Superior temporal gyrus (tissue), 1 donor: ENCODE measurements around the gene TRDMT1.

Source experiments
- DNase-seq: peaks from one replicate; pipeline ENCODE4 v3.0.0-alpha.2; 2016; ENCODE audit errors: extremely low spot score

TRDMT1 gene

DNA sequence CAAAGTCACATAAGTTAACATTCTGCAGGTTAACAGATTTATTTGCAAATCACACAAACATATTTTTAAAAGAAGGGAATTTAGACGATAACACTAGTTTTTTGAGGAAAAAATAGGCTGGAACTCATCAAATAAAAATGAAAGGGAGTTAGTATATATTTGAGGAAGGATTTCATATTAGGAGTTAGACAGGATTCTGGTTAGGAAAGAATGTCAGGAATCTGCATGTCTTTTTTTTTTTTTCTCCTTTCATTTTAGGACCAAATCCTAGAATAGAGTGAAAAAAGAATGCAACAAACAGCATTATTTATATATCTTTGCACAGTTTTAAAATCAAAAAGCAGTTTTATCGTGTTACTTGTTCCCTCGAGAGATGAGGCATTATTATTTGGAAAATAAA is 8.9 kb upstream of the TRDMT1 start:
- no peak for DNase-seq

DNA sequence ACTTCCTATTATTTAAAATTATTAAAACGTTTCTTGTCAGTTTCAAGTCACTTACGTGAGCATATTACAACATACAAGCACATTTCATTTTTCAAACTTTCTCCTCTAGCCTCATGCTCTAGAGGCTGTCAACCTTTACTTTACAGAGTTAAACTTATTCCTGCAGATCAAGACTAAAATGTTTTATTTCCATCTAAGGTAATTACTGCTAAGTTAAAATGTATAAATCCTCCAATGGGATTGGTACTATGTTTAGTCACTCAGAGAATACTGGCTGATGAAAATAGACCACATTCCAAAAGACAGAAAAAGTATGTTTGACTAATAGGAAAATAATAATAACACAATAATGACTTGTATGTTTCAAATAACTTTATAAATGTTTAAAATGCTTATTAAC is 8.4 kb upstream of the TRDMT1 start:
- no peak for DNase-seq

DNA sequence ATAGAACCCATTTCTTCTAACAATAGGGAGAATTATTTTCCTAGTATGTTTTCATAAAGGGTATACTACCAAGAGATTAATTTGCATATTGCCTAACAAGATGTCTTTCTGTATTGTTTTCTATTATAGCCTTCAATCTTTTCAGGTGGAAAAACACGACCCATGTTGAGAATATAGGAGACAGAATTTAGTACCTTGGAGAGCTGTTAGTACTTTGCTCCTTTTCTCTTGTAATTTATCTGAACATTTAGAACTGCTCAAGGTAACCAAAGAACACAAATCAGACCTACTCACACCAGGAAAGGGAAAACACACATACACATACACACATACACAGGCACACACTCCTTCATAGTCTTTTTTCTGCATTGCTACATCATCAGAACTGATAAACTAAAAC is 7.8 kb upstream of the TRDMT1 start:
- no peak for DNase-seq

DNA sequence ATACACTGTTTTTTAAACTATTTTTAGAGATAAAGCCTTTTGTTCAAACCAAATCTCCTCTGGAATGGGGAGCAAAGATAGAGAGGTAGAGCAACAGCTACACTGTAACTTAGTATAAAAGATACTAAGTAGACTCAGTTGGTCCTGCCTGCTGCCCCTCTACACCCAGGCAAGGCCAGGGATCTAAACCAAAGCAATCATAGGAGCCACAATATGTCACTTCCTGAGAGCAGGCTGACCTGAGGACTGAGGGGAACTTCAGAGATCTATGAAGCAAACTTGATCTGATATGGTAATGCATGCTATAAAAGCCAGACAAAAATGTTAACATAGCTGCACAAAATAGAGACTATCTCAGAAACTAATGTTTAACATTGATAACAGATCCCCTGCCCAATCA is 7.0 kb upstream of the TRDMT1 start:
- DNase-seq = no peak

DNA sequence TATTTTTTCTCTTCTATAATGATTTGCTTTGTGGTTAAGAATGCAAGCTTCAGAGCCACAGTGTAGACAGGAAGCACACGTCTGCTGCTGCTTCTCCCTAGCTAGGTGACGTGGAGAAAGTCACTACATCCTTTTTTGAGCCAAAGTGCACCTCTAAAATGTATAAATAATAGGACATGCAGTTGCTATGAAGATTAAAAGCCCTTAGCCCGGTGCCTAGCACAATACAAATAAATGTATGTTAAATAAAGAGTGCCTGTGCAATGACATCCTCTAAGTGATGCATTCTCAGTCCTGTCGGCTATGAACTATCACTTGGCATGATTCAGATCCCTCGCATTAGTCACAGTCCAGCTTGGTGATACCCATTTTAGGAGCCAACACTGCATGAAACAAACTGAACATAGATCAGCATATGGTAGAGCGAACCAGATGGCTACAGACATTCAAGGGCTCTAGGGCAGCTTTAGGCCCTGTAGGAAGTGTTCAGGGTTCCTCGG is 4.8 kb upstream of the TRDMT1 start:
- DNase-seq = no peak

DNA sequence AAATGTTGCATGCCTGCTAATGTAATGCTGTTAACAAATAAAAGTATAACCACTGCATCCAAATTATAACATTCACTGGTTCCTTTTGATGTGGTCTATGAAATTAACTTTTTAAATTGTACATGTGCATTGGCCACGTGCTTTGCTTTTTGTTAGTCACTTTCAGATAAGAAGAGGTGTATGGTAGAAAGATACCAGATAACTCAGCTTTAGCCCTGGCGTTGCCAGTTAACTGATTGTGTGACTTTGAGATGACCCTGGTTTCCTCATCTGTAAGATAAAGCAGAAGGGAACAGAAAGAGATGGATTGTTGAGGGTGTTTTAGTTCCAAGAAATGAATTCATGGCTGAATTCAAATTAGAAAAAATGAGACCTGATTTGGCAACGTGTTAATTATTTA is 1.9 kb upstream of the TRDMT1 start:
- DNase-seq = no peak

DNA sequence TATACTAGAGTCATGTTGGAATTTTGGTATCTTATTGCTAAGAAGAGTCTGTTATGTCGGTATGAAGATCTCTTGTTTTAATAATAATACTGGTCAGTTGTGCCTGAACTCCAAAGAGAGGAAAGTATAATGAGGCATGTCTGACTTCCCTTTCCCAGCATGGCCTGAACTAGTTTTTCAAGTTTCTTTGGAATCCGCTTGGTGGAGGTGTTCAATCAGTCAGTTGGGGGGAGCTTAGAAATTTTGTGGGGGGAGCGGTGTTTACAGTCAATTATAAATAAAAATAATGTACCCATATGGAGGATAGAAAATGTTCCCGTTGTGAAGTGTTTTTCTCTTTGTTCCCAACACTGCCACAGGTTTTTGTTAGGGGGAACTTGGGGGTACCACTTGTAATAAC is 1.5 kb upstream of the TRDMT1 start:
- DNase-seq = no peak

DNA sequence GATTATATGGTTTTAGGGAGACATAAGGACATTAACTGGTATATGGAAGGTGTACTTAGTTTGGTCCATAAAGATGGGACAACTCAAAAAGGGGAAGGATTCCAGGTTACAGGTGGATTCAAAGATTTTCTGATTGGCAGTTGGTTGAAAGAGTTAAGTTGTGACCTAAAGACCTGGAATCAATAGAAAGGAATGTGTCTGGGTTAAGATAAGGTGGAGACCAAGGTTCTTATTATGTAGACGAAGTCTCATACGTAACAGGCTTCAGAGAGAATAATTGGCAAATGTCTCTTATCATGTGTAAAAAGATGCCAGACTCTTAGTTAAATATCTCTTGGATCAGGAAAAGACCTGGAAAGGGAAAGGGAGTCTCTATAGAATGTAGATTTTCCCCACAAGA is 1.0 kb upstream of the TRDMT1 start:
- DNase-seq = no peak

DNA sequence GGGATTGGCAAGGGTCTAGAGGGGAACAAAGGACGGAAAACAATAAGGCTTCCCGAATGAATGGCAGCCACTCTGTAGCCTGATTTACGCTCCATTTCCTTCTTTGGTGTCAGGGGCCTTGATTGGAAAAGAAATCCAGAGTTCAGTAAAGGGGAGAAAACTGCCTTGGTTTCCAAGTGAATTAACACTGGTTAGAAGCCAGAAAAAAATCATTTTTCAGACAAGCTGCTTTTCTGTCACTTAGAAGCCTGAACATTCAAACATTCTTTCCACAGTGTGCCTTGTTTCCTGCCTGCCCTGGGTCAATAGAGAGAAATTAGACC is 283 bp upstream of the TRDMT1 start:
- no peak for DNase-seq

DNA sequence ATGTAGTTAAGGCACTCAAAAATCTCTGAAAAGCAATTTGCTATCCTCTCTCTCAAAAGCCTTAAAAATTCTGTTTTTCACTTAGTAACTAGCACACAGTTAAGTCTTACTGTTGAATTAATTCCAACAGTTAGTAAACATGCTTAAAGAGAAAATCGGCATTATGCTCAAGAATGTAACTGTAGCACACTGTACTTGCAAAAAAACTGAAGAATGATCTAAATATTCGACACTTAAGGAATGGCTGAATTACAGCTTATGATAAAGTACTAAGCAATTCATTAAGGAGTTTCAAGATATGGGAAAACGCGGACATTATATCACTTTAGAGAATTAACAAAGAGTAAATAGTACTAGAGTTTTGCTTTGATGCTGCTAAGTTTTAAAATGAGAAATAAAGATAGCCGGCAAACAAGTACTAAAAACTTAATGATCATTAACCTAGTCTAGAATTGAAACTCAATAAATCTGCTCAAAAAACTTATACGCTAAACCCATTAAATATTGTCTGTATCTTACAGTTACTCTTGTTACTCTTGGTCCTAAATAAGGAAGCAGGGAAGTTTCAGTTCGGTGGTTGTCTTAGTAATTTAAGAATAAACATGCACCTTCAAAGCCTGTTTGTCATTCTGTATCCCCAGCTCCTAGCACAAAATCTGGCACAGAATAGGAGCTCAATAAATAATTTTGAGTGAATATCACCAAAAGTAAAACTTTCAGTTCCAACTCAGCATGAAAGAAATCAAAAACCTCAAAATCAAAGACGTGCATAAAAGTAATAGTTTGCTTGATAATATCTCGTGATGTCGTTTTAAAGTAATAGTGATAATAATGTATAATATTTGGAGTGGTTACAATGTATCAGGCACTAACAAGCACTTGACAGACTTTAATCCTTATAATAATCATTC is 1.2 kb downstream of the TRDMT1 start:
- peak; percentile 33 for DNase-seq

DNA sequence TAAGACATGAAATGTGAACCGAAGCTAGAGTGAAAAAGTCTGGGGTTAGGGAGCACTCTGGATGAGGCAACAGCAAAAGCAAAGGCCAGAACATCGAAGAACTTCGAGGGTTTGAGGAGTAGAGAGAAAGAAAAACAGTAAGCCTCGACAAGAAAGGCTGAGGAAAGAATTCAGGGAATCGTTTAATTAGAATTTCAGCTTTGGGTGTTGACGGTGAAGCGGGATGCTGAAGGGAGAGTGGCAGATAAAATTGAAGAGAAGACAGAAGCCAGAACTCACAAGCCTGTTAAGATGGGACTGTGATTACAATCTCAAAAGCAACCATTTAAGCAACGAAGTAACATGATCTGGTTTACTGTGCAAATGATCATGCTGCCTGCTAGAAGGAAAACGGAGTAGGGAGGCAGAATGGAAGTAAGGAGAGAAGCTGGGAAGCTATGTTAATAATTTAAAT is 2.1 kb downstream of the TRDMT1 start:
- no peak for DNase-seq

DNA sequence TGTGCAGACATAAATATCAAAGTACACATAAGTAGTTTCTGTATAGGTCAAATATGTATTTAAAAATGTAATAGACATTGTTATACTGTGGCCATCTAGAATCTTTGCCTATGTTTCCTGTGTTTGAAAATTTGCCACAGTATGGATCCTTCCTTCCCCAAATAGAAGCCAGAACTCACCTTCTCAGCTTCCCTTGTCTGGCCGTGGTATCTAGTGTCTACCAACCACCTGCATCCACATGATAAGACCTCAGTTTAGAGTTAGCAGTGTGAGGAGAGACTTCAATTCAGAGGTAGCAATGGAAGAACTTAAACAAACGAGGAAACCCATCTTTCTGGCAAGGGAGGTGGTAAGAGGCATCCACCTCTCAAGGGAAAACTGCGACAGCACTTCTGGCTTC is 4.9 kb downstream of the TRDMT1 start:
- no peak for DNase-seq

DNA sequence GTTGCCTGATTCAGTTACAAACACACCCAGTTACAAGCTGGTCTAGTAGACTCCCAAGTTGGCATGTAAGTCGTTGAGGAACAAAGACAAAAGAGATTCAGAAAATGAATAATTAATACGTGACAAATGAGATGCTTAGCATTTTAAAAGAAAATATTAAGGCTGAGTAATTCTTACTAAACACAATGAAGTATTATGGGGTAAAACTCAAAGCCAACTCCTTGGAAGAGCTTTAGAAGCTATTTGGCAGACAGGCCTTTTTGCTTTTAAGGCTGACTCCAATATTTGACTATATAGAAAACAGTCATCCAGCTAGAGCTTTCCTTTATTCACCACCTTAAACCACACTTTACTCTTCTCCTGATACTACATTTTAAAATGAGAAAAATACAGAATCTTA is 5.4 kb downstream of the TRDMT1 start:
- no peak for DNase-seq

DNA sequence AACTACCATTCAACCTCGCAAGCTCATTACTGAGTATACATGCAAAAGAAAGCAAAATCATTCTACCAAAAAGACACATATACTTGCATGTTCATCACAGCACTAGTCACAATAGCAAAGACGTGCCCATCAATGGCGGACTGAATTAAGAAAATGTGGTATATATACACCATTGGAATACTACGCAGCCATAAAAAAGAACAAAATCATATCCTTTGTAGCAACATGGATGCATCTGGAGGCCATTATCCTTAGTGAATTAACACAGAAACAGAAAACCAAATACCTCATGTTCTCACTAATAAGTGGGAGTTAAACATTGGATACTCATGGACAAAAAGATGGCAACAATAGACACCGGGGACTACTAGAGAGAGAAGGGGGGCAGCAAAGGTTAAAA is 6.4 kb downstream of the TRDMT1 start:
- no peak for DNase-seq

DNA sequence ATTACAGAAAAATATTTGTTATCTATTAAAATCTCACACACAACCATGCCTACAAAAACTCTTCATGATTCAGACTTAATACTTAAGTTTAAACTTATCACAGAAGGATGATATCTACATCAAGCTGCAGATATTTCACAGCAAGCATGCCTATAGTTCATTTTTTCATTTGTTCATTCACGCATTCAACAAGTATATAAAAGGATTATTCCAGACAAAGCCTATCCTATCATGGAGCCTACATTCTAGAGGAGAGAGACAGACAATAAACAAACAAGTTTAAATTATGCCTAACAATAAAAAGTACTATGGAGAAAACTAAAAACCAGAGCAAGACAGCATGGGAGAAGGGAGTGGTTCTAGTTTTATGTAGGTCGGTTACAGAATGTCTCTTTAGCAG is 10.9 kb downstream of the TRDMT1 start:
- no peak for DNase-seq

DNA sequence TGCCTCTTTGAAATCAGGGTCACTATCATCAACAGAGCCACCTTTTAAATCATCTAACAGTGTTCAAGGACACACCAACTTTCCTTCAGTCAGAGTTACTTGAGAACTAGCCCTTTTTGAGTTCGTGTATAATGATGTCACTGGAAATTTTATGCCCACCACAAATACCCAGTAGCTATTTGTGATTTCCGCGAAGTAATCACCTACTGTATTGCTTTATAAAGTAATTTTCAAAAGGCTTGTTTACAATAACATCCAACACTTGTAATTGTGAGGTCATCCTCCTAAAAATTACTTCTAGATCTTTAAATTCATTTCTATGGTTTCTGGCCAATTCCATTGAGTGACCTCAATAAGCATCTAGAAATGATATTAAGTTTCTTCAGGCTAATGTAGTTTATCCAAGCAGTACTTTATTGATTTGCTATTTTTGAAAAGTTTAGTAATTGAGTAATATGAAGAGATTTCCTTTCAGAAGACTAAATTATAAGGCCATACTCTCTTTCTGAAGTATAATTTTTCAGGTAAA is 12.8 kb downstream of the TRDMT1 start:
- no peak for DNase-seq

DNA sequence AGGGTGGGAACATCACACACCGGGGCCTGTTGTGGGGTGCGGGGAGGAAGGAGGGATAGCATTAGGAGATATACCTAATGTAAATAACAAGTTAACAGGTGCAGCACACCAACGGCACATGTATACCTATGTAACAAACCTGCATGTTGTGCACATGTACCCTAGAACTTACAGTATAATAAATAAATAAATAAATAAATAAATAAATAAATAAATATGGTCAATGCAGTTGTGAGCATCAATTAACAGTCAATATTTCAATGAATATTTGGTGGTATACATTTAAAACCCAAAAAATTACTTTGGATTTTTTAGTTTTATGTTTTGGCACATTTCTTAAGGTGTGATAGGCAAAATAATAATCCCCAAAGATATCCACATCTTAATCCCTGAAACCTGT is 15.6 kb downstream of the TRDMT1 start:
- DNase-seq = no peak

DNA sequence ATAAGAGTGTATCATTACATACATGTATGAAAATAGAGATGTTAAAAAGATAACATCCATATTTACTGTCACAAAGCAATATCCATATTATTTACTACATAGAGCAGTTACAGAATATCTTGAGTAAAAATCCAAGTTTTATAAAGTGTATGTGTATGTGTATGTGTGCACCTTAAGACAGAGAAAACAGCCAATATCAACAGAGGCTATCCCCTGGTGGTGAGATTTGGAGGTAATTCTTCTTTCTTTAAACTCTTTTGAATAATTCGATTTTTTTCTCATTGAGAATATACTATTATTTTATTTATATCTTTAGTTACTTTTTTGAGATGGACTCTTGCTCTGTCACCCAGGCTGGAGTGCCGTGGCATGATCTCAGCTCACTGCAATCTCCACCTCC is 18.4 kb downstream of the TRDMT1 start:
- no peak for DNase-seq

DNA sequence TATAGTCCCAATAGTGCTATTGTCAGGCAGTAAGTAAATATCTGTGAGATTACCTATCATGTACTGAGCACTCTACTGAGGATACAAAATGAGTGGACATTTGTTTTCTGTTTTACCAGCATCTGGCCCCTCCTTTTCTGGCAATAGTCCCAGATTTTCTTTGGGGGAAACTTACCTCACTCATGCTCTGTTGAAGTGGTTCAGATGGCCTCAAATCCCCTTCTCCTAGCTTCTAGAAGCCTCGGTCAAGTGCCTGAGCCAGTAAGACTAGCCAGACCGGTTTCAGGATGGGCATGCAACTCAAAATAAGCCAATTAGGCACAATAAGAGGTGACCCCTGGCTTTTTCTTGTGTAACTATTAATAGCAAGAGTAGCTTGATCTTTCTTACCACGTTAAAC is 19.7 kb downstream of the TRDMT1 start:
- no peak for DNase-seq

DNA sequence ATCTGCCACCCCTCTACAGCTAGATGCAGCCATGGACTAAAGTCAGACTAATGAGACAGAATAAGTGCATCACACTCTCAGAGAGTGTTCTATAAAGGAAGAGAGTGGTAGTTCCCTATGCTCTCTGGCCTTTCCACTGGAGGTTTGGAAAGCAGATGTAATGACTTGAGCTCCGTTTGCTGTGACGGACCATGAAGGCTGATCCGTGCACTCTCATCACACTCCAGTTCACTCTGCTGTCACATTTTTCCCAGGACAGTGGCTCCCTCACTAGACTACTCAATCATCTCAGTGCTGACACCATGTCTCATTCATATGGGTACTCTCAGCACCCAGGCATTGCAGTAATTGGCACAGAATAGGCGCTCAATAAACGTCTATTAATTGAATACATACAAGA is 20.4 kb downstream of the TRDMT1 start:
- no peak for DNase-seq

DNA sequence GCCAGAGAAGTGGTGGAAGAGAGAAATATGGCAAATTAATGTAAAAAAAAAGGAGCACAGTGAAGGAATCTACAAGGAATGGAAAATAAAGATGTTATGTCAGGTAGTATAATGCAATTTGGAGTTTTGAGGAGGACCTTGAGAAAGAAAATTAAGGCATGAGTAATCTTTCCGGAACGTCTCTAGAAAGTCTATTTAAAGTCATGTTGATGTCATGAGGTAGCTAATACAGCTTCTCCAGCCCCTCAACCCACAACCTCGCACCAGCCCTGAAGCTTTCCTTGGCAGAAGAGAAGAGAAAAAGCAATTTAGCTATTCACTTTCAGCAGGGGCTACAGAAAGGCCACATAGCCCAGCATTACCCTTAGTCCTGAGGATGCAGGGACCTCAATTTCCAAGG is 22.5 kb downstream of the TRDMT1 start:
- no peak for DNase-seq

DNA sequence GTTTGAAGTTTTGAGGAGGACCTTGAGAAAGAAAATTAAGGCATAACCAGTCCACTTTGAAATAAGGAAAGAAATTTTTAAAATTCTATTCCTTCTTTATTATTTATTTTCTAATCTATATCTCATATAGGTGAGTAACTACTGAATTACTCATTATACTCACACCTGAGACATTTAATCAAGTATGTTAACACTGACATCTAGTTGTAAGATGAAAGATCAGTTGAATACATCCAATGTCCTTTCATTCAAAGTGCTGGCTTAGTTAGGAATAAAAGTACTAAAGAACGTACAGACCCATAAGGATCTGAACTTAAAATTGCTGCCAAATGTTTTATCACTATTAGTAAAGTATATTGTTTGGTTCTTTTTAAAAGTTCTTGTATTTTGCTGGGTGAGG is 23.5 kb downstream of the TRDMT1 start:
- no peak for DNase-seq

DNA sequence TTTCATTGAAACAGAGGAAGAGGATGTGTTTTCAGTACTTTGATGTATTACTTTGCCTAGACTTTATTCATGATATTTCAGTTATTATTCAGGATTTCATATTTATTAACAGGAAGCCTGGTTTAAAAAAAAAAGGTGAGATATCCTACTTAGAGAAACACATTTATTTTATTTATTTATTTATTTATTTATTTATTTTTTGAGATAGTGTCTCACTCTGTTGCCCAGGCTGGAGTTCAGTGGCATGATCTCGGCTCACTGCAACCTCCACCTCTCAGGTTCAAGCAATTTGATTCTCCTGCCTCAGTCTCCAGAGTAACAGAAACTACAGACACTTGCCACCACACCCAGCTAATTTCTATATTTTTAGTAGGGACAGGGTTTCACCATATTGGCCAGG is 24.5 kb downstream of the TRDMT1 start:
- no peak for DNase-seq

DNA sequence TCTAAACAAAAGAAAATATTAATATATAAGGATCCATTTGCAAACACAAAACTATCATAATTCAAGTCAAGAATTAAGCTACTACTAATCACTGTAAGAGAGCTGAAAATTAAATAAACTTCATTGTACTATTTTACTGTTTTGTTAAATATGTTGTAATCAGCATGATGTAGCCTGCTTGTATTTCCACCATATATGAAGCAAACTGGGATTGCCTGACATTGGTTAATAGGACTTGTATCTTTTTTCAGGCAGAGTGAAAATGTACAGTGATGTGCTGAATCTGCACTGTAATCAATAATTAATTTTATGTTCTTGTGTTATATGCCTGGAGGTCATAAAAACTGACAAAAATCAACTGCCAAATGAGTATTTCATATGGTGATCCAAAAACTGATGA is 25.4 kb downstream of the TRDMT1 start:
- no peak for DNase-seq
